ENCODE results near the gene BLM.
A peak's percentile ranks its signal among the peaks of the same experiment; 100 is the strongest.
"Not testable (repeated sequence)": the region's sequence is repeated elsewhere in the genome, so short reads cannot be mapped to it uniquely, and the experiment has no call there.

BLM gene

DNA sequence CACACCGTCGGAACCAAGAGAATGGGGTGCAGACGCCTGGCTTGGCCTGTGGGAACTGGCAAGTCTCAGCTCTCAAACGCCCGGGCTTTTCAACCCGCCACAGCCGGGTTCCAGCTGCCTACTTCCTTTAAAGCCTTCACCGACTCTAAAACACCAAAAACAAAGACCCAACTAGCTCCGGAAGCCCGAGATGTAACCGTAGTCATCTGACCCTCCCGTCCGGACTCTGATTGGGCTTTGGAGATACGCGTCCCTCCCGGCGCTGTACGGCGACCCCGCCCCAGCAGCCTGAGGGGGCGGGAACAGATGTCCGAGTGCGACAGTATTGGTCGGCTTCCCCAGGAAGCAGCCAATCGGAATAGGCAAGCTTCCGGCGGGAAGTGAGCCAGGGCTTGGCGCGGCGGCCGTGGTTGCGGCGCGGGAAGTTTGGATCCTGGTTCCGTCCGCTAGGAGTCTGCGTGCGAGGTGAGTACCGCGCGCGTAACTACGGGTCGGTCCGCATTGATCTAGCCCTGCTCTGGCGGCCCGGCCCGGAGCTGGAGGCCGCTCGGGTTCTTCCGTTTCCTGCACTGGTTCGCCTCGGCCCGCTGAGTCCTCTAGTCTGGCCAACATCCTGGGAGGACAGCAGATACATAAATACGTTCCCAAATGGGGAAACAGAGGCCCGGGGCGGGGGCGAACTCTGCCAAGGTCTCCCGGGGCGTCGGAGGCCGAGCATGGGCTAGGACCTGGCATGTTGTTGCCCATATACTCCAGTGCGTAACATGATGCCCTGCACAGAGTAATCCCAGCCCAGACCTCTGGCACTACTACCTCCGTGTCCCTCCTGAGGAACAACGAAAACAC, at the start of gene BLM:
Gene BLM (plus strand): TSS at position 371 of the 846 bp plus-strand sequence. CDS start 30,047 bp downstream, outside the sequence.
- DNase-seq = peak; percentile 93

DNA sequence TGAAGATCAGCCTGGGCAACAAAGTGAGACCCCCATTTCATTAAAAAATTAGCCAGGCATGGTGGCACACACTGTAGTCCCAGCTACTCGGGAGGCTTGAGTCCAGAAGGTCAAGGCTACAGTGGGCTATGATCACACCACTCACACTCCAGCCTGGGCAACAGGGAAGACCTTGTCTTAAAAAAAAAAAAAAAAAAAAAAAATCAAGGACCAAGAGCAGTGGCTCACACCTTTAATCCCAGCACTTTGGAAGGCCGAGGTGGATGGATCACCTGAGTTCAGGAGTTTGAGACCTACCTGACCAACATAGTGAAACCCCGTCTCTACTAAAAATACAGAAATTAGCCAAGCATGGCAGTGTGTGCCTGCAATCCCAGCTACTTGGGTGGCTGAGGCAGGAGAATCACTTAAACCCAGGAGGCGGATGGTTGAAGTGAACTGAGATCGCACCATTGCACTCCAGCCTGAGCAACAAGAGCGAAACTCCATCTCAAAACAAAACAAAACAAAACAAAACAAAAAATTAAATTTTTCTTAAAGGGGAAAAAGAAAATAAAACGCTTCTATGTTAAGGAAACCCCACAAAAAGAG, 49.3 kb upstream of the BLM start:
- DNase-seq = not testable (repeated sequence)

DNA sequence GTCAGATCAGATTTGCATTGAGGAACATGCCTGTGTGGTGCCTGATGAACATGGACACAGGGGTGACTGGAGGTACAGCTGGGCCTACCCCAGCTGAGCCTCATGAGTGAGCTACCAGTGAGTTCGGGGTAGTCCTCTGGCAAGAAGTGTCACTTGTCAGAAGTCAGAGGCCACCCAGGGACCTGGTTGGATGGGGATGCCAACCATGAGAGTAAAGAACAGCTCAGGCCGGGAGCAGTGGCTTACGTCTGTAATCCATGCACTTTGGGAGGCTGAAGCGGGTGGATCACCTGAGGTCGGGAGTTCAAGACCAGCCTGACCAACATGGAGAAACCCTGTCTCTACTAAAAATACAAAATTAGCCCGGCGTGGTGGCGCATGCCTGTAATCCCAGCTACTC, 46.5 kb upstream of the BLM start:
- DNase-seq = not testable (repeated sequence)

DNA sequence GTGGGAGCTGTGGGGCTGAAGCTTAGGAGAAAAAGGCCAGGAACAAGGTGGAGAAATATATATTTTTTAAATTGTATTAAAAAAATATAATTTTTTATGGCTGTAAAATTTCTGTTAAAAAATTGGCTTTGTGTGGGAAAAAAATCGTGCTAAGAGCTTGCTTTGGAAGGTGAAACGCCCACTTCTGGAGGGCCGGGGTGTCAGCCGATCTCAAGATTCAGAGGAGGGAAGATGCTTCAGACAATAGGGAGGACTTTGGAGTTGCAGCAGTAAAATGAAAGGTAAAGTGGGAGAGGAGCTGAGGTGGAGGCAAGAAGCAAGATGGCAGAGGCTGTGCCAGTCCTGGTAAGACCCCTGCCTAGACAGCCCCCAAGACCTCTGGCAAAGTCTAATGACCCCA, 45.9 kb upstream of the BLM start:
- no peak for DNase-seq

DNA sequence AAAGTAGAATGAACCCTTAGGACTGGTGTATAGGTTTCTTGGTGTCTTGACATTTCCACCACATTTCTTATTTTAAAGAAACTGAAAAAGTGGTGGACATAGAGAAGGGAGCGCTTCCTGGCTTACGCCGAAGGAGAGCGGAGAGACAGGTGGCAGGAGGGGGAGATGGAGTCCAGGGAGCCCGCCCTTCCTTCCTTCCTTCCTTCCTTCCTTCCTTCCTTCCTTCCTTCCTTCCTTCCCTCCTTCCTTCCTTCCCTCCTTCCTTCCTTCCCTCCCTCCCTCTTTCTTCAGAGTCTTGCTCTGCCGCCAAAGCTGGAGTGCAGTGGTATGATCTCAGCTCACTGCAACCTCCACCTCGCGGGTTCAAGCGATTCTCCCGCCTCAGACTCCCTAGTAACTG, 43.8 kb upstream of the BLM start:
- DNase-seq = not testable (repeated sequence)

DNA sequence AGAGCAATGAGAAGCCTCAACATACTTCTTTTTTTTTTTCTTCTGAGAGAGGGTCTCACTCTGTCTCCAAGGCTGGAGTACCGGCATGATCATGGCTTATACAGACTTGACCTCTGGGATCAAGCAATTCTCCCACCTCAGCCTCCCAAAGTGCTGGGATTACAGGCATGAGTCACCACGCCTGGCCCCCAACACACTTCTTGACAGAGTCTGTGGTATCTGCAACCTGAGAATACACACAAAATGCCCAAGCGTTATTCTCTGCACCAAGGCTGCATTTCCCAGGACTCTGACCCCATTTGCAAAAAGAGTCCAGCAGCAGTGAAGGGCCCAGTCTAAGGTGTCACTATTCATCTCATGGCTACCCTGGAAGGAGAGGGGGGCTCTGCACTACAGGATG, 42.7 kb upstream of the BLM start:
- DNase-seq = no peak

DNA sequence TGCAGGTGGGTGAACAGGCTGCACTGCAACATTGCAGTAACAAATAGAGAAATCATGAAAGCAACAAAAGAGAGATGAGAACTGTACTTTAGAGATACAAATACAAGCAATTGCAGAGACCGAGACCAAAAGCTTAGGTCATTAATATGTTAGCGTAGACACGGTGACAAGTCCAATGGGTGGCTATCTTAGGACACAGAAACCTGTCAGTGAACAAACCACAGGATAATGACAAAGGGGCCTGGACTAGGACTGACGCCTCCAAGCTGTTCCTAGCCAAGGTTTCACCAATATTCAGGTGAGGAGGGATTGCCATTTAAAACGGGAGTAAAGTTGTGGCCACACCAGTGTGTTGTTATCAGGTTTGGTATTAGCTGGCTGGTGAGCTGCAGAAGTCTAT, 41.7 kb upstream of the BLM start:
- DNase-seq = no peak

DNA sequence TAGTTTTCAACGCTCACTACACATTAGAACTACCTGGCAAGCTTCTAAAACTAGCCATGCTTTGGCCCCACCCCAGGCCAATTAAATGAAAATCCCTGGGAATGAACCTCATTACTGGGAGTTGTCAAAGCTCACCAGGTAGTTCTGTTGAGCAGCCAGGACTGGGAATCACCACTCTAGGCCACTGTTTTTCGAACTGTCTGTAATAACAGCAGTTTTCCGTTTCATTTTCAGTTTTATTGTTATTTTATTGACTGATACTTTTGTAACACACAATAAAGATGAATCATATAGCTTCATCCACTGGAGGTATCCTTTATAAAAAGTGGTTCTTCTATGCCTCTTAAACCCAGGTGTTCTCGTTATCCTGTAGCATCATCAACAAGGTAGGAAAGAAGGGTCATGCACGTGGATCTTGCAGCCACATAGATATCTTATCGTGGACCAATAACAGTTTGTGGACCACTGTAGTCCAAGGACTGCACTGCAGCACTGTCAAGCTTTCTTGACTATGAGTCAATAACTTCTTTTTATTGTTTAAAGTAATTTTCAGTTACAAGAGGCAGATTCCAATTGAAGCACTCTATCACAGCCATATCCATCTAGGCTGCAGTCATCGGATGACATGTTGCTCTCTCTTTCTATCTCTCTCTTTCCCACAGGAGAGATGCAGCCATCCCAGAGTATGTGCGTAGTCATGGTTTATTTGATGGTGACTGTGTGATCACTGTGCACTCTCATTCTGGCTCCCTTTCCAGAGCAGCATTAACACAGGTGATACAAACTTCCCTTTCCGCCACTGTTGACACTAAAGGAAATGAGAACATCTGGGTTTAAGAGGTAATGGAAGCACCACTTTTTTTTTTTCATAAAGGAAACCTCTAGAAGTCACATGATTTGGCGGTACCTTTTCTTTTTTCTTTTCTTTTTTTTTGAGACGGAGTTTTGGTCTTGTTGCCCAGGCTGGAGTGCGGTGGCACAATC, 39.0 kb upstream of the BLM start:
- DNase-seq = no peak

DNA sequence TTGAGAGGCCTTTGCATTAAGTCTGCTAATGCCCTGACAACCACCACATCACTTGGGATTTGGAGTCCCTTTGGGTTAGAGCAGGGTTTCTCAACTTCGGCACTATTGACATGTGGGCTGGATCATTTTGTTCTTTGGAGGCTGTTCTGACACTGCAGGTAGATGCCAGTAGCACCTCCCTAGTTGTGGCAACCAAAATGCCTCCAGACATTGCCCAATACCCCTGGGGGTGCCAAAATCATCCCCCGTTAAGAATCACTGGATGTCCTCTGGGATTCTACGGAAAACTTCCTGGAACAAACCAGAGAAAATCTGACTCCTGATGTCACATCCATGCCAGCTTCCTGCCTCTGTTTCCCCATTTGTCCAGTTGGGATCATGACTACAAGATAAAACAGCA, 37.2 kb upstream of the BLM start:
- no peak for DNase-seq

DNA sequence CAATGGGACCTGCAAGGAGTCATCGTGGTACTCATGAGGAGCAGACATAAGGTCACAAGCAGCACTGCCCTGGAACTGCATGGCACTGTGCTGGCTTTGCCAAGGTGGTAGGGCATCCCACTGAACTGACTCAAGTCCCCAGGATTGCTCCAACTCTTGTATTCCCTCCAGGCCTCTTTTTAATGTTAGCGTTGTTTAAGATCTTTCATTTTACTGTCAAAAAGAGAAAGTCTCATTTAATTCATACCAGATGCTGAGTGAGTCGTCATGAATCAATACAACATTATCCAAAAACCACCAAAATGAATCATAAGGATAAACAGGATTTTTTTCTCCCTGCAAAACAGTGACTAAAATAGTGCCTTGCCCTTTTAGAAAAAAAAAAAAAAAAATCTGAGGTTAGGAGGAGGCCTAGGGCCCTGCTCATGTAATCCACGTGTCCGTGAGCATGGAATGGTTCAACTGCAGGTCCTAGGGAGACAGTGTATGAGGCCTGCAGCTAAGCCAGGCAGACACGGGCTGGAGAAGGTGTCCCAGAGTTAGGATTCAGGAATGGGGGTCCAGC, 36.7 kb upstream of the BLM start:
- no peak for DNase-seq

DNA sequence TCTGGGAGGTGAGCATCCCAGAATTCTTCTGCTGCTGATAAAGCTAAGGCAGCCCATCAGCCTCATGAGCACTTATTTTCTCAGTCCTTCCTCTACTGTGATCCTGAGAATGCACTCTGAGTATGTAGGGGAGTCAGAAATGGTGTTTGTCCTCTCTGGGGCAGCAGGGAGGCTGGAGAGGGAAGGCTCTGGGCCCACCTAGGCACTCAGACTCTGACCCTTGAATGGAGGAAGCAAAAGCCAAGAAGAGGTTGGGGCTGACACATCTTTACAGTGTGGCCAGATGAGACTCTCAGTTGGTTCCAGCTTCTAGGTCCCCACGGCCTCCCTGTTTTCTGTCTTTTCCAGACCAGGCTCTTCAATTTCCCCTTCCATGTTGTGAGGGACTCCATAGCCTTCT, 36.1 kb upstream of the BLM start:
- DNase-seq = no peak

DNA sequence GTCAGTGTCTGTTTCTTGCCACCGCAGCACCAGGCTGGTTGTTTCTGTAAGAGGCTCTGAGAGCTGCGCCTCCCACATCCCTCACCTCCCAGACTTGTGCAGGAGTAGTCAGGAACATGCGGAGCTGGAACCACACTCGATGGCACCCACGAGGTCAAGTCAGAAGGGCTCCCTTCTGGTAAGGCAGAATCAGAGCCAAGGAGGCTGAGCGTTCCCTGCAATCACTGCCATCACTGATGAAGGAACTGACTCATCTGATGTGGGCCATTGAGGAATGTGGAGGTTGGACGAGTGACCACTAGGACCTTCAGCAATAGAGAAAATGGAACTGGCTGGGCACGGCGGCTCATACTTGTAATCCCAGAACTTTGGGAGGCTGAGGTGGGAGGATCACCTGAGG, 35.7 kb upstream of the BLM start:
- no peak for DNase-seq

DNA sequence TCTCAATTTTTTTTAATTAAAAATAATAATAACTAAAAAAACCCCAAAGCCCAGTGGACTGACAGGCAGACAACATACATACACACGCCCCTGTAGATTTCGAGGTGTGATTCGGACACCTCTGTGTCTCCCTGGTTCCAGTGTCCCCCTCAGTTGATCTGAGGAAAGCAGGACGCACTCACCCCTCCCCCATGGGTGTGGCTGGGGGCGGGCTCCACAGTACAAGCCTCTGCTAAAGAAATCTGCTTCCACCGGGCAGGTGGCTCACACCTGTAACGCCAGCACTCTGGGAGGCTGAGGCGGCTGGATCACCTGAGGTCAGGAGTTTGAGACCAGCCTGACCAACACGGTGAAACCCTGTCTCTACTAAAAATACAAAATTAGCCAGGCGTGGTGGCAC, 33.8 kb upstream of the BLM start:
- DNase-seq = no peak

DNA sequence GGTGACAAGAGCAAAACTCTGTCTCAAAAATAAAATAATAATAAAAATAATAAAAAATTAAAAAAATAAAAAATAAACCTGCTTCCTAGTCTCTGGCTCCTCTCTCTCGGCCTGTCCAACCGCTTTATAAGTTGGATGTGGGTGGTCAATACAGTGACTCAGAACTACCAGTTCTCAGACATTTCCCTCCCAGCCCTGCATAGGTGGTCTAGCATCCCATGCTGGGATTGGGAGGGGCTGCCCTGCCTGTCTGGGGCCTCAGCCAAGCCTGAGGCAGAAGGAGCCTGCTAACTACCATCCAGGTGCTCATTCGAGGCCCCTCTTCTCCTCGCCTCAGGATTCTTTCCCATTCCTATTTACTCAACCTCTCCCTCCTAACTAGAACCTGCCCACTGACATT, 33.3 kb upstream of the BLM start:
- DNase-seq = no peak

DNA sequence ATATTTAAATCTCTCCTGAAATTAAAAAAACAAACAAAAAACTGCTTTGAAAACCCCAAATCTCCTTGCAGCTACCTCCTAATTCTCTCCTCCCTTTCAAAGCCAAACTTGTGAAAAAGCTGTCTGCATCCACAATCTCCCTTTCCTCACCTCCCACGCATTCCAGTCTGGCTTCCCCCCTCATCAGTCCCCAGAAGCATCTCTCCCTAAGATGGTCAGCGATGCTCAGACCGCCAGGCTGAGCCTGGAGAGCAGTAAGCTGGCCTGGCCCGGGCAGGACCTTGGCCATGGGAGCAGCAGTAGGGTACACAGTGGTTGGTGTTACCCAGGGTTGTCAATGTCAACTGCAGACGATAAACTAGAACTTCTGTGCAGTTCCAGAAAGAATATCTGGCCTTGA, 32.9 kb upstream of the BLM start:
- DNase-seq = no peak

DNA sequence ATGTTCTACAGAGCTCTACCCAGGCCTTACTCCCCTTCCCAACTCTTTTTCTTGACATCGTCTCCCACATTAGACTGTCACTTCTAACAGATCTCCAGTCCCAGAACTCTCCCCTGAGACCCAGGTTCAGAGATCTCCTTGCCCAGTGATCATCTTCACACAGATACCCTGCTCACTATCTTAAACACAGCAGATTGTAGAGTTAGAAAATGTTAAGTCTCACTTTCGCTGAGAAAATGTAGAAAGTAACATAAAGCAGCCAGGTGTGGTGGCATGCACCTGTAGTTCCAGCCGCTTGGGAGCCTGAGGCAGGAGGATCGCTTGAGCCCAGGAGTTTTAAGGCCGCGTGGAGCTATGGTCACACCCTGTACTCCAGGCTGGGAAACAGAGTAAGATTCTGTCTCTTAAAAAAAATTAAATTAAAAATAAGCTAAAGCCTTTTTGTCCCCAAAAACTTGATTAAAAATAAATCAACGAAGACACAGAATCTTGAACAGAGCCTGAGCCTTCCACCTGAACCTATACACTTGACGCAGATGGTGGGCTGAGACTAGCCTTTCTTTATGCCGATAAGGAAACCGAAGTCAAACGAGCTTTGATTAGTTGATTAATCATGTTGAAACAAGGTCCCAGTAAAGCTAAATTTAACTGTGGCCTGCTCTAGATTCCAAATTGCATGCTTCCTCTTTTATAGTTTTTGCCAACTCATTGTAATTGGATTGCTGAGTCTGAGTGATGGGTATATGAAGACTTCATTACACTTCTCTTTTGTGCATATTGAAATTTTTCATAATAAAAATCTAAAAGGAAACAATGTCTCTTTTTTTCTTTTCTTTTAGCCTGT, 31.3 kb upstream of the BLM start:
- no peak for DNase-seq

DNA sequence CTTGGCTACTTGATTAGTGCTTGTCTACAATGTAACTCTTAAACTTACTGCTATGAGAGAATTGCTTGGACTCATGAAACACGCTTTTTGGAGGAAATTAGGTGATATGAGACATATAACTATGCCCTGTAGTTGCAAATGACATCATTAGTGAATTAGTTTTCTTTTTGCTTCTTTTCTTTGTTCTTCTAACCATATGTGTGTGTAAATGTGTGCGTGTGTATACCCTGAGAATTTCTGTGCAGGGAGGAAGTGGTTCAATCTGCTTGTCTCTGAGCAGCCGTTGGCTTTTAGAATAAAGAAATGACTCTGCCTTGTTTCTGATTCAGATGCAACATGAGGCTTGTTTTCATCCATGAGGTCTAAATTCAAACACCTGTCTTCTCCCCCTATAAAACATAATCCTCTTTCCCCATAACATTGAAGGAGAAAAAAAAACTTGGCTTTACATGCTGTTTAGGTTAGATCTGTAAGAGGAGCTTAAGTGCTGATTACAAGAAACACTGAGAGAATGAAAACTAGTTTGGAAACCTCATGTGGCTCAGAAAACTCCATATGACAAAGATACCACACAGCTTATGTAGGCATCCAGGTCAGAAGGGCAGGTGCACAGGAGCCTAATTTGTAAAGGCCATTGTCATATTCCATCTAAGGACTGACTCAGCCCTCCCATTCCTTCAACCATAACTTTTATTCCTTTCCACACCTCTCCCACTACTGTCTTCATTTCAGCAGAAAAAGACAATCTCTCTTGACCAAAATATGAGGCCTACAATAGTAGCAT, 30.5 kb upstream of the BLM start:
- no peak for DNase-seq

DNA sequence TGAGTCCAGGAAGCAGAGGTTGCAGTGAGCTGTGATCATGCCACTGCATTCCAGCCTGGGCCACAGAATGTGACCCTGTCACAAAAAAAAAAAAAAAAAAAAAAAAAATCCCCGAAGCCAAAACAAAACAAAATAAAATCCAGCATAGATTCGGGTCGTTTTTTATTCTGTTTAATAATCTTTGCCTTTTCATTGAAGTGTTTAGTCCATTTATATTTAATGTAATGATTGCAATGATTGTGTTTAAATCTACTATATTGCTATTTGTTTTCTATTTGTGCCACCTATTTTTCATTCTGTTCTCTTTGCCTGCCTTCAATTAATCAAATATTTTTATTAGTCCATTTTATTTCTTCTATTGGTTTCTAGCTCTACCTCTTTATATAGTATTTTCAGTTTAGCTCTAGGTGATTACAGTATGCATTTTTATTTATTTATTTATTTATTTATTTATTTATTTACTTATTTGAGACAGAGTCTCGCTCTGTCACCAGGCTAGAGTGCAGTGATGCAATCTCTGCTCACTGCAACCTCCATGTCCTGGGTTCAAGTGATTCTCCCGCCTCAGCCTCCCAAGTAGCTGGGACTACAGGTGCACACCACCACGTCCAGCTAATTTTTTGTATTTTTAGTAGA, 27.7 kb upstream of the BLM start:
- not testable (repeated sequence) for DNase-seq

DNA sequence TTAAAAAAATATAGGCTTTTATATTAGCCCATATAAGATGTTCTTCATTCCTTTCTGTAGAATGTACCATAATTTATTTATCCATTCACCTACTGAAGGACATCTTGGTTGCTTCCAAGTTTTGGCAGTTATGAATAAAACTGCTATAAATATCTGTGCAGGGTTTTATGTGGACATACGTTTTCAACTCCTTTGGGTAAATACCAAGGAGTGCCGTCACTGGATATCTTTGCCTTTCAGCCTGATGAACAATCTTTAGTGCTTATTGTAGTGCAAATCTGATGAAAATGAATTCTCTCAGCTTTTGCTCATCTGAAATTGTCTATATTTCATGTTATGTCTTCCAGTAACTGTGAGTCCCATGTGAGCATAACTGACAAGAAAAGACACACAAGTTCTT, 26.6 kb upstream of the BLM start:
- no peak for DNase-seq

DNA sequence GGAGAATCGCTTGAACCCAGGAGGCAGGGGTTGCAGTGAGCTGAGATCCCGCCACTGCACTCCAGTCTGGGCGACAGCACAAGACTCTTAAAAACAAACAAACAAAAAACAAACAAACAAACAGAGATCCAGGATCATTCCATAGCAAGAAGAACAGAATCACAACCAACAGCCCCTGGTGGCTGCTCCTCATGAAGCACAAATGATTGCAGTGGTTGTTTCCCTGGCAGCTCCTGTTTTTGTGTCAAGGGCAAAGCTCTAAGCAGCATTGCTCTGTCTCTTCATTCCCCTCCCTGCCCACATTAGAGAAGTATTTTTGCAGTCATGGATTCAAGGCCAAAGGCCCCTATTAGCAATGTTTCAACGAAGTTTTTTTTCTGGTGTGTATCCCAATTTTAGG, 25.8 kb upstream of the BLM start:
- DNase-seq = no peak
